ENCODE measurements around the gene RNF186. TPM values are rescaled to one million over a fixed set of nuclear protein-coding genes. Genes with fewer than 3 reads are reported as not detected.

The RNF186 gene
- total RNA-seq, 1 donor from 2014 or later, result not detected

- Histone ChIP-seq H3K27me3 (ENCODE audit: control insufficient read depth in 3 of 3, insufficient read depth in 3 of 3, low read length in 3 of 3) (no peaks in the 10 kb centered on the region), H3K9ac (ENCODE audit: low read depth in 1 of 3, low read length in 3 of 3) (no peak overlapping the region), H3K36me3 (ENCODE audit: control insufficient read depth in 3 of 3, insufficient read depth in 3 of 3, low read length in 3 of 3) (peaks cover 0 to 3% (median 3%) of the 10 kb centered on the region in 3 donors), H3K9me3 (ENCODE audit: control insufficient read depth in 3 of 3, low read length in 3 of 3) (no peaks in the 10 kb centered on the region), H3K4me3 (ENCODE audit: low read length in 3 of 3) (no peak overlapping the region), H3K4me1 (ENCODE audit: control insufficient read depth in 3 of 3, insufficient read depth in 3 of 3, low read length in 3 of 3) (no peaks in the 10 kb centered on the region), H3K27ac (ENCODE audit: low read depth, low read length) (no peak overlapping the region)
These were observed 44.5 kb downstream of the RNF186 start for GRCh38 chr1:19770436-19771190.

- peaks cover 0 to 3% (median 3%) of the 10 kb centered on the region in 3 donors for H3K36me3 ChIP-seq (ENCODE audit: control insufficient read depth in 3 of 3, insufficient read depth in 3 of 3, low read length in 3 of 3)
- H3K4me3 ChIP-seq (ENCODE audit: low read length in 3 of 3), result no peak overlapping the region
- no peak overlapping the region for H3K9ac ChIP-seq (ENCODE audit: low read depth in 1 of 3, low read length in 3 of 3)
- H3K27ac ChIP-seq (ENCODE audit: low read depth, low read length), result no peak overlapping the region
- no peaks in the 10 kb centered on the region for H3K4me1 ChIP-seq (ENCODE audit: control insufficient read depth in 3 of 3, insufficient read depth in 3 of 3, low read length in 3 of 3)
- H3K27me3 ChIP-seq (ENCODE audit: control insufficient read depth in 3 of 3, insufficient read depth in 3 of 3, low read length in 3 of 3), result no peaks in the 10 kb centered on the region
- no peaks in the 10 kb centered on the region for H3K9me3 ChIP-seq (ENCODE audit: control insufficient read depth in 3 of 3, low read length in 3 of 3)
These were observed 45.7 kb downstream of the RNF186 start for GRCh38 chr1:19769211-19769932.

GRCh38 chr1:19768353-19769210 lies 46.5 kb downstream of the RNF186 start:
- no peaks in the 10 kb centered on the region for H3K27me3 ChIP-seq (ENCODE audit: control insufficient read depth in 3 of 3, insufficient read depth in 3 of 3, low read length in 3 of 3)
- no peak overlapping the region for H3K27ac ChIP-seq (ENCODE audit: low read depth, low read length)
- no peaks in the 10 kb centered on the region for H3K9me3 ChIP-seq (ENCODE audit: control insufficient read depth in 3 of 3, low read length in 3 of 3)
- H3K4me1 ChIP-seq (ENCODE audit: control insufficient read depth in 3 of 3, insufficient read depth in 3 of 3, low read length in 3 of 3), result no peaks in the 10 kb centered on the region
- no peak overlapping the region for H3K4me3 ChIP-seq (ENCODE audit: low read length in 3 of 3)
- H3K36me3 ChIP-seq (ENCODE audit: control insufficient read depth in 3 of 3, insufficient read depth in 3 of 3, low read length in 3 of 3), result peaks cover 0 to 3% (median 3%) of the 10 kb centered on the region in 3 donors
- H3K9ac ChIP-seq (ENCODE audit: low read depth in 1 of 3, low read length in 3 of 3), result no peak overlapping the region

GRCh38 chr1:19765623-19766022 lies 49.5 kb downstream of the RNF186 start:
- Histone ChIP-seq H3K27me3 (ENCODE audit: control insufficient read depth in 3 of 3, insufficient read depth in 3 of 3, low read length in 3 of 3) (no peaks in the 10 kb centered on the region), H3K9me3 (ENCODE audit: control insufficient read depth in 3 of 3, low read length in 3 of 3) (no peaks in the 10 kb centered on the region), H3K27ac (ENCODE audit: low read depth, low read length) (no peak overlapping the region), H3K9ac (ENCODE audit: low read depth in 1 of 3, low read length in 3 of 3) (no peak overlapping the region), H3K36me3 (ENCODE audit: control insufficient read depth in 3 of 3, insufficient read depth in 3 of 3, low read length in 3 of 3) (peaks cover 0 to 1% (median 0%) of the 10 kb centered on the region in 3 donors), H3K4me1 (ENCODE audit: control insufficient read depth in 3 of 3, insufficient read depth in 3 of 3, low read length in 3 of 3) (no peaks in the 10 kb centered on the region), H3K4me3 (ENCODE audit: low read length in 3 of 3) (no peak overlapping the region)

GRCh38 chr1:19764848-19765247 lies 50.2 kb downstream of the RNF186 start:
- Histone ChIP-seq H3K36me3 (ENCODE audit: control insufficient read depth in 3 of 3, insufficient read depth in 3 of 3, low read length in 3 of 3) (no peaks in the 10 kb centered on the region), H3K9ac (ENCODE audit: low read depth in 1 of 3, low read length in 3 of 3) (no peak overlapping the region), H3K27ac (ENCODE audit: low read depth, low read length) (no peak overlapping the region), H3K9me3 (ENCODE audit: control insufficient read depth in 3 of 3, low read length in 3 of 3) (no peaks in the 10 kb centered on the region), H3K4me3 (ENCODE audit: low read length in 3 of 3) (no peak overlapping the region), H3K4me1 (ENCODE audit: control insufficient read depth in 3 of 3, insufficient read depth in 3 of 3, low read length in 3 of 3) (no peaks in the 10 kb centered on the region), H3K27me3 (ENCODE audit: control insufficient read depth in 3 of 3, insufficient read depth in 3 of 3, low read length in 3 of 3) (no peaks in the 10 kb centered on the region)

Other genes starting within 250 kb of the RNF186 start
- gene NBL1, start 171.0 kb downstream of the RNF186 start, total RNA-seq, result 23.5 TPM
- gene HTR6, start 150.4 kb downstream of the RNF186 start, total RNA-seq, result not detected
- gene TMCO4, start 15.4 kb downstream of the RNF186 start, total RNA-seq, result 2.6 TPM
- gene OTUD3, start 67.1 kb upstream of the RNF186 start, total RNA-seq, result 4.2 TPM
- gene PLA2G2E, start 108.3 kb upstream of the RNF186 start, total RNA-seq, result not detected
- not detected for gene PLA2G2A, start 164.3 kb upstream of the RNF186 start, total RNA-seq